Heart right ventricle (tissue), 16 donors: ENCODE data around the gene TTC23. TPM values are rescaled to one million over a fixed set of nuclear protein-coding genes. Genes with fewer than 3 reads are reported as not detected.

Source experiments
- ATAC-seq, 8 donors: fragments of 200-7000 bp; cut with Tn5 transposase; one replicate each; pipeline ENCODE4 v1.9.1; 2020; ENCODE audit warnings: mild to moderate bottlenecking in 8 of 8, moderate library complexity in 8 of 8, moderate number of reproducible peaks in 1 of 8
- DNase-seq, 2 donors: peaks; one replicate each; pipeline ENCODE4 v3.0.0-alpha.2; 2020
- H3K27ac ChIP-seq, 10 donors: fragments of 200-600 bp; sonication (generic) in 2 of 10; one replicate each; pipeline versions ENCODE4 v1.5.0 to v1.8.0; 2020 to 2022; ENCODE audit warnings: mild to moderate bottlenecking in 3 of 10
- H3K27me3 ChIP-seq, 7 donors: fragments of 200-600 bp; one replicate each; pipeline ENCODE4 v1.8.0; 2021 to 2022; ENCODE audit warnings: mild to moderate bottlenecking in 2 of 7
- H3K36me3 ChIP-seq, 9 donors: fragments of 200-600 bp; sonication (generic) in 1 of 9; one replicate each; pipeline versions ENCODE4 v1.5.0 to v1.8.0; 2020 to 2022; ENCODE audit warnings: mild to moderate bottlenecking in 2 of 9
- H3K4me1 ChIP-seq, 9 donors: fragments of 200-600 bp; sonication (generic) in 1 of 9; one replicate each; pipeline versions ENCODE4 v1.5.0 to v1.8.0; 2020 to 2022; ENCODE audit warnings: mild to moderate bottlenecking in 4 of 9
- H3K4me3 ChIP-seq, 10 donors: fragments of 200-600 bp; sonication (generic) in 2 of 10; one replicate each; pipeline versions ENCODE4 v1.5.0 to v1.8.0; 2020 to 2022; ENCODE audit warnings: mild to moderate bottlenecking in 7 of 10, moderate library complexity in 2 of 10
- H3K9me3 ChIP-seq, 11 donors: fragments of 200-600 bp in 10 of 11; sonication (generic) in 2 of 11; one replicate each; pipeline versions ENCODE4 v1.5.0 to v1.8.0; 2013 to 2022; ENCODE audit warnings: mild to moderate bottlenecking in 2 of 11, control low read depth in 1 of 11, moderate library complexity in 1 of 11
- WGBS, 2 donors: extraction: QIAGEN DNeasy Blood & Tissue Kit; methylation state at CpG; one replicate each; pipeline ENCODE4 v1.1.7; 2013; ENCODE audit warnings: inconsistent platforms in 1 of 2; 5-methylcytosine and 5-hydroxymethylcytosine counted together
- intact Hi-C, 10 donors: fragments of 100-400 bp; cut with DNase I; formaldehyde crosslinking; loops; one replicate each; pipeline versions ENCODE4 v1.11.1 to v1.14.2; 2022
- polyA plus RNA-seq, 2 donors: library from polyadenylated mRNA; stranded (reverse); fragments of 200-250 nt; gene quantifications; one replicate each; pipeline ENCODE4 v1.2.3, GENCODE V29; 2013
- total RNA-seq, 10 donors: library from RNA; stranded (reverse); fragmentation: NEBNext Ultra II Directional in 3 of 10; extraction: Animal tissue kit (Norgen Biotek cat#: 25700) in 3 of 10; gene quantifications; one replicate each; pipeline versions ENCODE4 v1.2.1 to v1.2.4, GENCODE V29; 2021 to 2023
- TF ChIP-seq, protein P1 (sequence below), 9 donors: fragments of 200-600 bp; sonication (generic) in 2 of 9; IDR thresholded peaks; one replicate each; pipeline versions ENCODE4 v1.5.0 to v1.8.0; 2021 to 2022; ENCODE audit warnings: antibody characterized with exemption in 9 of 9, mild to moderate bottlenecking in 5 of 9, moderate library complexity in 1 of 9
- donor health status: Arrhythmogenic right ventricular cardiomyopathy.
- donor health status: ischemic (EF 13 %, LVEDD 7.1; RV severe dilation, severe dysfunction).
- donor health status: healthy with polysubstance abuse.
- donor health status: DM: no; HTN: yes; CAD: no.
- donor health status: DM: no; HTN: no; CAD: no.
- donor health status: ischemic (EF 25% LVEDD 6.9; RV normal size, moderate dysfunction).
- donor health status: ischemic (EF 25% LVEDD 5.7; RV mildly dilated, moderate dysfunction).
- donor health status: healthy.
- donor health status: DM: yes; HTN: yes; CAD: no.
- donor health status: Ischemic cardiomyopathy.
- donor health status: ischemic (EF 35%, LVEDD 5.7; RV mildly dilated, moderate dysfunction).
- donor health status: nonischemic (EF 11% LVEDD 7.7; RV severe dilation, severe dysfunction).
- donor health status: DM: yes; HTN: yes; CAD: no.
- donor health status: PGD.
- donor health status: ischemic (EF 29% LVEDD 5.4; RV normal size, mild dysfunction).
- donor health status: nonischemic (EF 23%, LVEDD 6.1; RV moderate dilation, normal function).

Gene TTC23
- total and polyA plus RNA-seq, 12 donors, result 6.0 to 16.9 (median 10.9) TPM

DNA sequence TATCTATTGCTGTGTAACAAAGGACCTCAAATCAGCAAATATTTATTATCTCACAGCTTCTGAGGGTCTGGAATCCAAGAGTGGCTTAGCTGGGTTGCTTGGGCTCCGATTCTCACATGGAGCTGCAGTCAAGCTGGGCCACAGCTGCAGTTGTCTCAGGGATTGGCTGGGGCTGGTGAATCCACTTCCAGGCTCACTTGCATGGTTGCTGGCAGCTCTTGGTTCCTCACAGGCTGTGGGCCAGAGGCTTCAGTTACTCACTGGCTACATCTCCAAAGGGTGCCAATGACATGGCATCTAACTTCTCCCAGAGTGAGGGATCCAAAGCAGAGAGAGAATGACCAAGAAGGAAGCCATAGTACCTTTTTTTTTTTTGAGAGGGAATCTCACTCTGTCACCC is 158.4 kb downstream of the TTC23 start:
- no peak for DNase-seq
- no peaks in the 10 kb centered on the region for H3K27me3 ChIP-seq
- no peak overlapping the region for H3K27ac ChIP-seq
- TF ChIP-seq, protein P1, sequence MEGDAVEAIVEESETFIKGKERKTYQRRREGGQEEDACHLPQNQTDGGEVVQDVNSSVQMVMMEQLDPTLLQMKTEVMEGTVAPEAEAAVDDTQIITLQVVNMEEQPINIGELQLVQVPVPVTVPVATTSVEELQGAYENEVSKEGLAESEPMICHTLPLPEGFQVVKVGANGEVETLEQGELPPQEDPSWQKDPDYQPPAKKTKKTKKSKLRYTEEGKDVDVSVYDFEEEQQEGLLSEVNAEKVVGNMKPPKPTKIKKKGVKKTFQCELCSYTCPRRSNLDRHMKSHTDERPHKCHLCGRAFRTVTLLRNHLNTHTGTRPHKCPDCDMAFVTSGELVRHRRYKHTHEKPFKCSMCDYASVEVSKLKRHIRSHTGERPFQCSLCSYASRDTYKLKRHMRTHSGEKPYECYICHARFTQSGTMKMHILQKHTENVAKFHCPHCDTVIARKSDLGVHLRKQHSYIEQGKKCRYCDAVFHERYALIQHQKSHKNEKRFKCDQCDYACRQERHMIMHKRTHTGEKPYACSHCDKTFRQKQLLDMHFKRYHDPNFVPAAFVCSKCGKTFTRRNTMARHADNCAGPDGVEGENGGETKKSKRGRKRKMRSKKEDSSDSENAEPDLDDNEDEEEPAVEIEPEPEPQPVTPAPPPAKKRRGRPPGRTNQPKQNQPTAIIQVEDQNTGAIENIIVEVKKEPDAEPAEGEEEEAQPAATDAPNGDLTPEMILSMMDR (IDR thresholded peaks at IDR 0.05), result no peak
- no peaks in the 10 kb centered on the region for H3K36me3 ChIP-seq
- 87 to 91% methylated on average over 1 of the region's 1 CpG for WGBS, 2 donors
- intact Hi-C loops, result no loop called here
- no peak for ATAC-seq
- no peak overlapping the region for H3K4me3 ChIP-seq
- no peaks in the 10 kb centered on the region for H3K9me3 ChIP-seq
- no peaks in the 10 kb centered on the region for H3K4me1 ChIP-seq

- Histone ChIP-seq H3K27me3 (no peaks in the 10 kb centered on the region), H3K4me3 (no peak overlapping the region), H3K36me3 (no peaks in the 10 kb centered on the region), H3K4me1 (no peaks in the 10 kb centered on the region), H3K9me3 (no peaks in the 10 kb centered on the region), H3K27ac (no peak overlapping the region)
- intact Hi-C loops, result no loop called here
- WGBS, 2 donors, result 63 to 75% methylated on average over 3 of the region's 3 CpGs
- no peak for ATAC-seq
- TF ChIP-seq, protein P1 (IDR thresholded peaks at IDR 0.05), result no peak
- DNase-seq, result no peak
Observed at GRCh38 chr15:99090011-99090699, 159.2 kb downstream of the TTC23 start.

DNA sequence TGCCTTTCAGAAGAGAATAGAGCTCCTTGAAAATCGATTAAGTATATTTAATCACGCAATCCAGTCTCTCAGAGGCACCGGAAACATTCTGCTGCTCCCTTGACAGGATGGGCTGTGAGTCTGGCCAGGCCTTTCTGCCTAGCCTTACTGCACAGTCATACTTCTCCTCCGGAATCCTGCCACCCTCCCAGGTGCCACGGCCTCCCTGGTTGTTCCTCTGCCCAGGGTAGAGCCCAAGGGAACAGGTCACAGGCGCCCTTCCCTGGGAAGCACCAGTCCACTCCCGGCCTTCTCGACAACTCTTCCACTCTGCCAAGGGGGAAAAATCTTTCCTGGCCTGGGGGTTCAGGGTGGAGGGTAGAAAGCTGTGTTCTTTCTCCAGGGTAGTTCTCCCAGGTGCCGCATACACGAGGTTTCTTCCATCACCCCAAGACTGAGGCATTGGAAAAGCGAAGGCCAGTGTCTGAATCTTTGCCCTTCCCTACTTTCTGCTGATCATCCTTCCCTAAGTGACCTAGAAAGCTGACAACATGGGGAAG is 161.9 kb downstream of the TTC23 start:
- intact Hi-C loops, result loop anchor here in 1 of 10 donors (10.0 kb wide), 1 partner anchor 643 kb away; no protein-coding TSS in a partner anchor
- ATAC-seq, result no peak
- no peak overlapping the region for H3K27ac ChIP-seq
- 90% methylated on average over 11 of the region's 11 CpGs for WGBS, 2 donors
- H3K4me1 ChIP-seq, result no peaks in the 10 kb centered on the region
- no peak for DNase-seq
- H3K9me3 ChIP-seq, result peaks cover 0 to 9% (median 0%) of the 10 kb centered on the region in 11 donors
- H3K4me3 ChIP-seq, result no peak overlapping the region
- no peaks in the 10 kb centered on the region for H3K27me3 ChIP-seq
- H3K36me3 ChIP-seq, result no peaks in the 10 kb centered on the region
- TF ChIP-seq, protein P1 (IDR thresholded peaks at IDR 0.05), result no peak

- WGBS, 2 donors, result 95 to 98% methylated on average over 2 of the region's 2 CpGs
- Histone ChIP-seq H3K36me3 (no peaks in the 10 kb centered on the region), H3K4me1 (no peaks in the 10 kb centered on the region), H3K27me3 (peaks cover 0 to 2% (median 0%) of the 10 kb centered on the region in 7 donors), H3K9me3 (peaks cover 0 to 11% (median 0%) of the 10 kb centered on the region in 11 donors), H3K27ac (no peak overlapping the region), H3K4me3 (no peak overlapping the region)
- DNase-seq, result no peak
- TF ChIP-seq, protein P1 (IDR thresholded peaks at IDR 0.05), result no peak
- intact Hi-C loops, result loop anchor here in 1 of 10 donors (10.0 kb wide), 1 partner anchor 641 kb away; no protein-coding TSS in a partner anchor
- ATAC-seq, result no peak
Observed at GRCh38 chr15:99086327-99086667, 163.1 kb downstream of the TTC23 start.

Other genes with a start within 250 kb of the TTC23 start
- 1 to 10 TPM in 7 of 10 donors, under 1 TPM in 3; 0.52 to 5.6 (median 1.3) TPM for gene PGPEP1L, start 241.8 kb downstream of the TTC23 start, total RNA-seq
- 1 to 10 TPM in 1 of 2 donors, under 1 TPM in 1; 0.22 to 4.2 TPM for gene PGPEP1L, start 241.8 kb downstream of the TTC23 start, polyA plus RNA-seq
- gene SYNM, start 144.5 kb downstream of the TTC23 start, total RNA-seq, result 100 to 1,000 TPM; 256 to 456 (median 357) TPM
- 100 to 1,000 TPM in 1 of 2 donors, 10 to 100 TPM in 1; 59.4 to 103 TPM for gene SYNM, start 144.5 kb downstream of the TTC23 start, polyA plus RNA-seq
- gene LRRC28, start 1.9 kb upstream of the TTC23 start, total RNA-seq, result 10 to 100 TPM; 18.5 to 31.9 (median 23.3) TPM
- 10 to 100 TPM in 1 of 2 donors, 1 to 10 TPM in 1; 3.0 to 11.4 TPM for gene LRRC28, start 1.9 kb upstream of the TTC23 start, polyA plus RNA-seq